Fibroblast of lung (primary cell): ENCODE data around the gene HEPACAM. TPM values are rescaled to one million over a fixed set of nuclear protein-coding genes. Genes with fewer than 3 reads are reported as not detected.

Experiments used
- DNase-seq, 2 donors: peaks; one replicate each; pipeline versions ENCODE4 v3.0.0 to v3.0.0-alpha.2; 2010; ENCODE audit warnings: low read depth in 2 of 2
- H2AFZ ChIP-seq: 2 replicates; pipeline ENCODE4 v1.5.1; 2012; ENCODE audit warnings: low read length, control low read depth, inconsistent platforms
- H3K27ac ChIP-seq: 2 replicates; pipeline ENCODE4 v1.5.1; 2011; ENCODE audit warnings: low read length, control low read depth; ENCODE audit not compliant: insufficient read depth
- H3K27me3 ChIP-seq: 2 replicates; pipeline ENCODE4 v1.5.1; 2011; ENCODE audit warnings: mild to moderate bottlenecking, low read length; ENCODE audit not compliant: control insufficient read depth, insufficient read depth
- H3K36me3 ChIP-seq: 2 replicates; pipeline ENCODE4 v1.5.1; 2011; ENCODE audit warnings: low read length; ENCODE audit not compliant: control insufficient read depth, insufficient read depth
- H3K4me1 ChIP-seq: 2 replicates; pipeline ENCODE4 v1.5.1; 2011; ENCODE audit warnings: low read length; ENCODE audit not compliant: control insufficient read depth, insufficient read depth; ENCODE audit errors: extremely low read depth
- H3K4me2 ChIP-seq: 2 replicates; pipeline ENCODE4 v1.5.1; 2011; ENCODE audit warnings: low read length, control low read depth; ENCODE audit not compliant: insufficient read depth; ENCODE audit errors: extremely low read depth
- H3K4me3 ChIP-seq, 4 experiments: fragments of 200-600 bp in 1 of 4; sonication (generic) in 1 of 4; replicated peaks in 1 of 4; 2 replicates each; pipeline ENCODE4 v1.5.1; 2011 to 2016; ENCODE audit warnings: low read length in 4 of 4, low read depth in 3 of 4, mild to moderate bottlenecking in 3 of 4, control low read depth in 2 of 4, inconsistent platforms in 1 of 4, mixed read lengths in 1 of 4; ENCODE audit not compliant: insufficient read depth in 1 of 4; ENCODE audit errors: control extremely low read depth in 1 of 4
- H3K79me2 ChIP-seq: 2 replicates; pipeline ENCODE4 v1.5.1; 2012; ENCODE audit warnings: mild to moderate bottlenecking, low read length, inconsistent platforms; ENCODE audit not compliant: control insufficient read depth, insufficient read depth
- H3K9ac ChIP-seq: 2 replicates; pipeline ENCODE4 v1.5.1; 2011; ENCODE audit warnings: mild to moderate bottlenecking, low read length, control low read depth; ENCODE audit not compliant: insufficient read depth
- H3K9me3 ChIP-seq: 2 replicates; pipeline ENCODE4 v1.5.1; 2012; ENCODE audit warnings: low read depth, low read length; ENCODE audit not compliant: control insufficient read depth, insufficient read depth
- H4K20me1 ChIP-seq: 2 replicates; pipeline ENCODE4 v1.5.1; 2011; ENCODE audit warnings: low read length; ENCODE audit not compliant: control insufficient read depth, insufficient read depth; ENCODE audit errors: extremely low read depth
- CTCF ChIP-seq, 2 donors: IDR thresholded peaks in 1 of 2; conservative IDR thresholded peaks in 1 of 2; 1 replicate in 1 of 2; 2 replicates in 1 of 2; pipeline ENCODE4 v1.5.1; 2011 to 2012; ENCODE audit warnings: low read length in 2 of 2, control low read depth in 1 of 2, inconsistent platforms in 1 of 2, low read depth in 1 of 2, mild to moderate bottlenecking in 1 of 2
- EZH2 ChIP-seq: IDR thresholded peaks from 2 replicates; pipeline ENCODE4 v1.5.1; 2012; ENCODE audit warnings: low read length, control low read depth, mild to moderate bottlenecking; ENCODE audit errors: missing control alignments
- polyA plus RNA-seq, 2 donors: library from polyadenylated mRNA; depleted of rRNA in 1 of 2; stranded (reverse) in 1 of 2; unstranded in 1 of 2; fragments of >200 nt; gene quantifications; 2 replicates each; pipeline ENCODE4 v1.2.1, GENCODE V29; 2011 to 2012; ENCODE audit warnings: missing spikeins in 1 of 2
- total RNA-seq: library from RNA; depleted of rRNA; stranded (reverse); fragments of >200 nt; gene quantifications from 2 replicates; pipeline ENCODE4 v1.2.1, GENCODE V29; 2014

HEPACAM gene
- total and polyA plus RNA-seq, 2 donors (not counting 1 experiment from before 2014, with no cell fraction given) = under 0.01 to 0.11 TPM

GRCh38 chr11:124880958-124881357, 54.9 kb downstream of the HEPACAM start:
- no peaks in the 10 kb centered on the region for H3K9me3 ChIP-seq

GRCh38 chr11:124880290-124880611, 55.6 kb downstream of the HEPACAM start:
- no peak for TF ChIP-seq EZH2
- TF ChIP-seq CTCF (conservative IDR thresholded peaks at IDR 0.05 in 1 of 2, IDR thresholded peaks at IDR 0.05 in 1 of 2; ENCODE audit: low read depth in 1 of 2, low read length in 2 of 2) = no peak

More at GRCh38 chr11:124880958-124881357, 54.9 kb downstream of the HEPACAM start:
- TF ChIP-seq EZH2 = no peak
- no peak for TF ChIP-seq CTCF (conservative IDR thresholded peaks at IDR 0.05 in 1 of 2, IDR thresholded peaks at IDR 0.05 in 1 of 2; ENCODE audit: low read depth in 1 of 2, low read length in 2 of 2)
- H3K4me1 ChIP-seq = peaks cover 6% of the 10 kb centered on the region
- H3K27ac ChIP-seq = no peak overlapping the region
- H3K4me2 ChIP-seq = no peak overlapping the region
- H3K79me2 ChIP-seq = no peaks in the 10 kb centered on the region
- H4K20me1 ChIP-seq = no peaks in the 10 kb centered on the region
- no peak overlapping the region for H3K4me3 ChIP-seq
- no peaks in the 10 kb centered on the region for H3K27me3 ChIP-seq
- no peak overlapping the region for H2AFZ ChIP-seq
- no peak for DNase-seq
- no peaks in the 10 kb centered on the region for H3K36me3 ChIP-seq
- H3K9ac ChIP-seq = no peak overlapping the region

GRCh38 chr11:124879493-124880289, 56.2 kb downstream of the HEPACAM start:
- Histone ChIP-seq H3K9ac (no peak overlapping the region), H3K4me1 (peaks cover 6% of the 10 kb centered on the region), H3K36me3 (no peaks in the 10 kb centered on the region), H3K4me2 (no peak overlapping the region), H3K27ac (no peak overlapping the region), H3K79me2 (no peaks in the 10 kb centered on the region), H2AFZ (no peak overlapping the region), H3K4me3 (no peak overlapping the region), H4K20me1 (no peaks in the 10 kb centered on the region), H3K9me3 (no peaks in the 10 kb centered on the region), H3K27me3 (no peaks in the 10 kb centered on the region)
- TF ChIP-seq CTCF (conservative IDR thresholded peaks at IDR 0.05 in 1 of 2, IDR thresholded peaks at IDR 0.05 in 1 of 2; ENCODE audit: low read depth in 1 of 2, low read length in 2 of 2) (no peak), EZH2 (no peak)
- no peak for DNase-seq

More at GRCh38 chr11:124880290-124880611, 55.6 kb downstream of the HEPACAM start:
- Histone ChIP-seq H3K9ac (no peak overlapping the region), H3K27ac (no peak overlapping the region), H4K20me1 (no peaks in the 10 kb centered on the region), H3K4me2 (no peak overlapping the region), H3K36me3 (no peaks in the 10 kb centered on the region), H3K9me3 (no peaks in the 10 kb centered on the region), H3K4me1 (peaks cover 6% of the 10 kb centered on the region), H3K79me2 (no peaks in the 10 kb centered on the region), H3K27me3 (no peaks in the 10 kb centered on the region), H3K4me3 (no peak overlapping the region), H2AFZ (no peak overlapping the region)
- DNase-seq = no peak
